HG03457 (cell line): ENCODE data around the gene STARD7.
"Not testable (repeated sequence)": the region's sequence is repeated elsewhere in the genome, so short reads cannot be mapped to it uniquely, and the experiment has no call there.

Experiments
- ATAC-seq: cut with Tn5 transposase; IDR thresholded peaks from one replicate; pipeline ENCODE4 v1.9.1; 2021; ENCODE audit warnings: moderate number of reproducible peaks; ENCODE audit not compliant: unreplicated experiment

STARD7 gene

GRCh38 chr2:96150007-96150640 is 58.5 kb downstream of the STARD7 start:
- no peak for ATAC-seq

GRCh38 chr2:96148410-96149217 is 60.0 kb downstream of the STARD7 start:
- ATAC-seq, result peak; percentile 27

- no peak for ATAC-seq
Measured at GRCh38 chr2:96147593-96148201, 60.9 kb downstream of the STARD7 start.

- no peak for ATAC-seq
Measured at GRCh38 chr2:96146881-96147592, 61.6 kb downstream of the STARD7 start.

- peak; percentile 31 for ATAC-seq
Measured at GRCh38 chr2:96146153-96146880, 62.3 kb downstream of the STARD7 start.

- ATAC-seq, result no peak
Measured at GRCh38 chr2:96145848-96146152, 62.8 kb downstream of the STARD7 start.

GRCh38 chr2:96145036-96145847 is 63.4 kb downstream of the STARD7 start, which contains the start of gene DUSP2:
Gene DUSP2 (minus strand): TSS chr2:96145440. CDS start chr2:96145354, 86 bp downstream.
- ATAC-seq, result peak; percentile 43

- no peak for ATAC-seq
Measured at GRCh38 chr2:96144481-96145035, 64.1 kb downstream of the STARD7 start.

- no peak for ATAC-seq
Measured at GRCh38 chr2:96143848-96144480, 64.7 kb downstream of the STARD7 start.

GRCh38 chr2:96143231-96143847 is 65.3 kb downstream of the STARD7 start:
- no peak for ATAC-seq

- no peak for ATAC-seq
Measured at GRCh38 chr2:96142217-96143113, 66.2 kb downstream of the STARD7 start.

GRCh38 chr2:96141624-96141967 is 67.0 kb downstream of the STARD7 start:
- not testable (repeated sequence) for ATAC-seq

- ATAC-seq, result no peak
Measured at GRCh38 chr2:96140941-96141623, 67.5 kb downstream of the STARD7 start.

GRCh38 chr2:96139181-96139758 is 69.4 kb downstream of the STARD7 start:
- no peak for ATAC-seq

- ATAC-seq, result no peak
Measured at GRCh38 chr2:96138179-96139145, 70.2 kb downstream of the STARD7 start, which contains the start of gene ASTL. Gene ASTL (minus strand): TSS chr2:96138502. CDS start chr2:96138436, 66 bp downstream.
